GM19238 (cell line): ENCODE measurements around the gene MICB.
"Not testable (repeated sequence)": the region's sequence is repeated elsewhere in the genome, so short reads cannot be mapped to it uniquely, and the experiment has no call there.

Source experiments
- DNase-seq: peaks from one replicate; pipeline ENCODE4 v3.0.0; 2011; ENCODE audit warnings: low spot score; ENCODE audit not compliant: insufficient read length

MICB gene

DNA sequence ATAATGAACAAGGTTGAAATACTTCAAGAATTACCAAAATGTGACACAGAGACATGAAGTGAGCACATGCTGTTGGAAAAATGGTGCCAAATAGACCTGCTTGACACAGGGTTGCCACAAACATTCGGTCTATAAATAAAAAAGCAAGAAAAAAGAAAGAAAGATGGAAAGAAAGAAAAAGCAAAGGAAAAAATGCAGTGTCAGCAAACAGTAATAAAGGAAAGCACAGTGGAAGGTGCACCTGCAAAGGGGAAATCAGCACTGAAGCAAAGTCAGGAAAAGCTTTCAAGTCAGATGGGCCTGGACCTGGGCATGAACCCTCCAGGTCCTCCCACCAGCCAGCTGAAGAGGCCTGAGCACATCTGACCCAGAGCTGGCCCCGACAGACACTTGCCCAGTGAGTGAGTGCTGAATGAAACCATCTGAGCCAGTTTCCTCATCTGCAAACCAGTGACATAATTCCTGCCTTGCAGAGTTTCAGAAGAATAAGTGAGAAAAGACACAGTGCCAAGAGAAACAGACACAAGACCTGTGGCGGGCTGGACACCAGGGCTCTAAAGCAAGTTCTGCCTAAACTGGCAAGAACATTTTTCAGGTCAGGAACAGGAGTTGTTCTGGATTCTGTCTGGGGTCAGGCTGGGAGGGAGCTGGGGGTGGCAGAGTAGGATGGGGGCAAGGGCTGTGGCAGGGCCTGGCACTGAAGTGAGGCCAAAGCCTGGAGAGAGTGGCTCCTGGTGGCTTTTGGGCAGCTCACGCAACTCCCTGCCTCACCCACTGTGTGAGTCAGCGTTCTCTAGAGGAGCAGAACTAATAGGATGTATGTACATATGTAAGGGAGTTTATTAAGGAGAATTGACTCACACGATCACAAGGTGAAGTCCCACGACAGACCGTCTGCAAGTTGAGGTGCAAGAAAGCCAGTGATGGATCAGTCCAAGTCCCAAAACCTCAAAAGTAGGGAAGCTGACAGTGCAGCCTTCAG, 23.9 kb upstream of the MICB start:
- no peak for DNase-seq

DNA sequence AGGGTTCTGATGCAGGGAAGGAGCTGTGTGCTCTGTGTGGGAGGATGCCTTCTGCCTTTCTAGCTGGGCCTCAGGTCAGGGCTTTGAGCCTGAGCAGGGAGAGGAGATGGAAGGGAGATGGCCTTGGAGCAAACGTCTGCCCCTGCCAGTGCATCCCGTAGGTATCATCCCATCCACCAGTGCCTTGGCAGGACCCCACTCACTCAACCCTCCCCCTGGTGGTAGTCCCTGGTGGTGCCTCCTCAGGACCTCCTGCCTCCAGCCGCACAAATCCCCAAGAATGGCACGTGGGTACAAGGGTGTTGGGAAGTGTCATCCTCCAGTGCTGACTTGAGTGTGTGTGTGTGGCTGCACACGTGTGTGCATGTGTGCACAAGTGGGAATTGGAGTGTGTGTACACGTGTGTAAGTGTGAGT, 23.1 kb upstream of the MICB start:
- DNase-seq: no peak

DNA sequence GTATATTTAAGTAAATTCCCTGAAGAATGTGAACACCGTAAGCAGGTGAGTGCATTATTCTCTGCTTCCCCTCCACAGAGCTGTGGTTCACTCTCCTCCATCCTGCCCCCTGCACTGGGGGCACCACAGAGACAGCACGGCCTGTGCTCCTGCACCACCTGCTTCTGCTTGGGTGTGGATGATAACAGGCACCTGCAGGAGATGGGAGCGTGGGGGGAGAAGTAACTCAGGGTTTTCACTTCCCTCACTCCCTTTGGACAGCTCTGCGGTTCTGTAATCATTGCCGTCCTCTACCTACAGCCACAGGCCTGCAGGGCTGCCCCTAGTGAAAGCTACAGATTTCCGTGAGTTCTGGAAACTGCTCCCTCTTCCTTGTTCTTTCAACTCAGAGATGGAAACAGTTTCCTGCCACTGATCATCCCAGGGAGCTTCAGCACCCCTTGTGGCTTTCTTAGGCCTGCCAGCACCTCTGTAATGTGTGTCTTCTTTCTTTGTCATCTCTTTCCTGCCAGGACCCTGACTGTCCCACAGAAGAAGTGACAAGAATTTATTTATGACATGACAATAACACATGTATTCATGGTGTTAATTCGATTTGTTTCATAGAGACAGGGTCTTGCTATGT, 21.3 kb upstream of the MICB start:
- no peak for DNase-seq

DNA sequence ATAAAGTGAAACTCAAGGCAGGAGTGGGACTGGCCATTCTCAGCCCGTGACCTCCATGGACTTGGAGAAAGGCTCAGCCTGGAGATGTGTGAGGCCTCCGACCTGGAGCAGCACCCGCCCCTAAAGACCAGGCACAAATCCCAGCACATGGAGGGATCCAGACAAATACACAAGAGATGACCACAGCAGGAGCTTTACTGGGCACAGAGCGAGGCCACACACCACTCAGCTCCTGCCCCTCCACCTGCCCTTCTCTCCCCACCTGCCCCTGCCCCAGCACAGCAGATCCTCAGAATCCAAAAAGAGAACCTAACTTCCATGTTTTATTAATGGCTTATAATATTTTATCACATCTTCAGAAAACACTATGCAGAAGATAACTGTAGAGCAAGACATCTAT, 20.4 kb upstream of the MICB start:
- no peak for DNase-seq

DNA sequence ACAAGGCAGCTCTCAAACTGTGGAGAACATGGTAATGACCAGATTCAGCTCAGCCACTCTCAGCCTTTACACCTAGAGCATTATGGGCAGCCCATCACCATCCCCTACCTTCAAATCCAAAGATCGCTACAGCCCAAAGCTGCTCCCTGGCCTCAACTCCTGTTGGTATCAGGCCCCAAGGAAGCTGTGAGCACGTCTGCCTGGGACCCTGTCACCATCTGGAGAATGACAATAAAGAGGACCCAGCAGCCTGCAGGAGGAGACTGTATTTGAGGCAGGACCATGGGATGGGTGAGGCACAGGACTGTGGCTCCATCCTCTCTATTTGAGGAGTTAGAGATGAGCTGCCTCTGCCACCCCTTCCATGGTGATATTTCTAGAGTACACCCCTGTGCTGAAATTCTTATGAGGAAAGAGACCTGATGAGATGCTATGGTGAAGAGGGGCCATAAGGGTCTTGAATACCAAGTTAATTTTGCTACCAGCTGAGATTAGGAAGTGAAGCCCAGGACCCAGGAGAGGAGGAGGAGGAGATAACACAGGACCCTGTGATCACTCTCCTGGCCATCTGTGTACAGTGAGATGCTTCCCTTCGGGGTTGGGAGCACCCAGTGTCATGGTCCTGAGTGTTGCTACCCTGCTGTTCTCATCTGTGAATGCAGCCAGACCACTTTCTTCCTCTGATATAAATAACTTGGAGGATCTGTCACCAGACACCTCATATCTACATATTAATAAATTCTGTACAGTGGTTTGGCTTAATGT, 19.6 kb upstream of the MICB start:
- DNase-seq: no peak

DNA sequence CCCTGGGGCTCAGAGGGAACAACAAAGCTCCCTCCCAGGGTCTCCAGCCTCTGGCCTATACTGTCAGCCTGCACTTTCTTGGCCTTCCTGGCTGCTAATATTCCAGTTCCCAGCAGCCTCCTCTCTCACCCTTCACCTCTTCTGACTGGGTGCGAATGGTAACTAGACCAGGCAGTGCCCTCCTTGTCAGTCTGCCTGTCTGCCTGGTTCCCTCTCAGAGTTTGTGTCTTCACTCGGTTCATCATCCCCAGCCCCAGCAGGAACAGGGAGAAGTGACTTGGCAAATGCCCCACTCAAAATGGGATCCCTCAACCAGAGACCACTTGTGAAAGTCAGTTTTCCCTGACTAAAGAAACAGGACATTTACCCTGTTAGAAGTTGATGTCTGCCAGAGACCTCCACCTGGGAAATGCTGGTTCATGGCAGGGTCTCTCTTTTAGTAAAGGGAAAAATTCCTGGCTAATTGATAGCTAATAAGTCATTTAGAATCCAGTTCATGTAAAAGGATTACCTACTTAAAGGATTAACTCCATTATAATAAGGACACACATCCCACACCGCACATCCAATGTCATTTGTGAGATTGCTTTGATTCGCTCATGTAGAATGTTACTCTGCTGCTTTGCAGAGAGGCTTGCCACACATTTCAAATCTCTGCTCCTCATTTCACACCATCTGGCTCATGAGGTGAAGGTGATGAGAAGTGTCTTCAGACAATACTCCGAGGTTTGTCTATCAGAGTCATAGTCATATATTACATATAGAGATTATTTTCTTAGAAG, 18.6 kb upstream of the MICB start:
- DNase-seq: no peak

DNA sequence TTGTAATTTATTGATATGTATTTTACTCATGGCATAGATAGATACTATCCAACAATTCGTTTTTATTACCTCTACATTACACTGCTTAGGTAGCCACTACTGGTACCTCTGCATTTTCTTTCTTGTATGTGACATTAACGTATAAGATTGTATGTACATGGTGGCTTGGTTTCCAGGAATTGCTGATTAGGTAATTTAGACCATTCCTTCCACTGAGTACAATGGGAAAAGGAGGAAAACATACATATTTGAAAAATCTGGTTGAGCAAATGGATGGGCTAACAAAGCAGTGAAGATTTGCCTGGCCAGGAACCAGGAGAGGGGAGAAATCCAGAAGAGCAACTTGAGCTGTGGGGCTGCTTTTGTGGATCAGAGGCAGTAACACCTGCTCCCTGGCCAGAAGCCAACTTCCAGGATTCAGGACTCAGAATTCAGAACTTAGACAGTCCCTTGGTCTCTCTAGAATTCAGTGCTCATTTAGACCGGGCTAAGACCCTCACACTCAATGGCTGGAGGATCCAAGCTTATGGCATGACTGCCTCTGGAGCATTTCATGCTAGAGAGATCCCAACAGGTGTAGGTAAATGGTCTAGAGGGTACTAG, 17.9 kb upstream of the MICB start:
- no peak for DNase-seq

DNA sequence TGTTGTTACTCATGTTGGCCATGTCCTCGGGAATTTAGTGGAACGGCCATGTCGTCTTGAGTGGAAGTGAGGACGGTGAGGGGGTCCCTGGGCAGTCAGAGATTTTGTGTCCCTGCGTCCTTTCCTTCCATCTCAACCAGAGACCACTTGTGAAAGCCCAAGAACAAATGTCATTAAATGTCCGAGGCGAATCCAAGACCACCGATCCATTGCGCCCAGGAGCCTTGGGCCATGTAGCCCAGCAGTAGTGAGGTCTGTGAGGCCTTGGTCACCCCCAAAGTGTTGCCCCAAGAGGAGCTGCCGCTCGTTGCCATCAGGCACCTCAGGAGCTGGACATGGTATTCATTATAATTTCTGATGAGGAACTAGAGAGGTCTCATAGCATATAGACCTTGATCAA, 17.4 kb upstream of the MICB start:
- no peak for DNase-seq

DNA sequence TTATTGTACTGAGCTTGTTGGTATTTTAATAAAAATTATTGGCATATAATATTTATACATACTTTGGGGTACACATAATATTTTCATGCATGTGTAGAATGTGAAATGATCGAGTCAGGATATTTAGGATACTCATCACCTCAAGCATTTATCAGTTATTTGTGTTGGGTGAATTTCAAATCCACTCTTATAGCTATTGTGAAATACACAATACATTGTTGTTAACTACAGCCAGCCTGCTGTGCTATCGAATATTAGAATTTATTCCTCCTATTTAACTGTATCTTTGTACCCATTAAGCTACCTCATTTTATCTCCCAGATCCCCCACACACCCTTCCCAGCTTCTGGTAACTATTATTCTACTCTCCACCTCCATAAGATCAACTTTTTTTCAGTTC, 14.6 kb upstream of the MICB start:
- no peak for DNase-seq

DNA sequence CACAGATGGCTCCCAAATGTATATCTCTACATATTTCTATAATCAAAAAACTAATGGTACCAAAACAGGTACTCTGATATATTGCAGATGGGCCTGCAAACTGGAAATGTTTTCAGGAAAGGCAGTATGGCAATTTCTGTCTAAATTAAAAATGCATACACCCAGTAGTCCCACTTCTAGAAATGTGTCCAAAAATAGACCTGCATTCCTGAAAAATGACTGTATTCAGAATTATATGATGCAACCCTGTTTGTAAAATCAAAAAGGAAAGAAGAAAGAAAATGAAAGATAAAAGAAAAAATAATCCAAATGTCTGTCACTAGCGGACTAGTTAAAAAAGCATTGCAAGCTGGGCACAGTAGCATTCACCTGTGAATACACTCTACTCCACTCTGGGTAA, 12.9 kb upstream of the MICB start:
- no peak for DNase-seq

DNA sequence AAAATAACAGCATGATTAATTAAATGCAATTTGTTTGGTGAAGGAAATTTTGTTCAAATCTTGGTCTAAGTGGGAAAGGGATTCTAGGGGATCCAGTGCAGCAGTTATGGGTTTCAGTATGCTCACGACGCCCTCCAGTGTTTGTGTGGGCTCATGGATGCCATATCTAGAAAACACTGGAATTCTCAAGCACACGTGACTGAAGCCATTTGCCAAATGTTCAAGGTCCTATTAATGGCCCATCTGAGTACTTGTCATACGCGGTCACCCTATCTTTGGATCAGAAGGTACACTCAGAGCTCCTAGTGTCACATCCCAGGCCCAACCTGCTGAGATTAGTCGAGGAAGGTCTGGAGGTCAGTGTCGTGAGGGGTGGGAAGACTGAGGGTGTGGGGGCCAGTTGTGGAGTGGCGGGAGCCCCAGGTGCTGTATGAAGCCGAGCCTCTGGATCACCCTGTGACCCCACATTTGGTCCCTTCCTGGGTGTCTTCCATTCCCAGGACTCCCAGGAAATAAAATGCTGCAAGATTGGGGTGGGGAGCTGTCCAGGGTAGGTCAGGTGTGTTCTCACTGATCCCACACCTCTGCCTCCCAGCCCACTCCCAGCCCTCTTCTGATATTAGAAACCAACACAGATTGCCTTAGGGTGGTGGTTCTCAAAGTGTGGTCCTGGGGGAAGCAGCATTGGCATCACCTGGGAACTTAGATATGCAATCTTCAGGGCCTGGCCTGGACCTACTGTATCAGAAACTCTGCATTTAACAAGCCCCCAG, 11.7 kb upstream of the MICB start:
- not testable (repeated sequence) for DNase-seq

DNA sequence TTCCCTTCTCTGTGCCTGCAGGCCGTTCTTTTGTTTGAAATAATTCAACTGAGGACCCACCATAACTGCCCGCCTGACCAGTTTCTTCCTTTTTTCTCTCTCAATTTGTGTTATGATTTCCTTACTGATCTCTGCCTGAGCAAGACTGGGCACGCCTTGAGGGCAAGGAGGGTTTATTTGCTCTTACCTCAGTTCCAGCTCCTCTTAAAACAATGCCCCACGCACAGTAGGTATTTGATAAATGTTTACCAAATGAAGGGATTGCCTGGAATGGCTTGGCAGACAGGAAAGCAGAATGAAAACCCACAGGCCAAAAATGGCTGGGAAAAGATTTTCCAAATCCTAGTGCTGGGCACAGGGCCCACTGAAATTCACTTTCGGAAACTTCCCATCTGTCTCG, 10.3 kb upstream of the MICB start:
- DNase-seq: not testable (repeated sequence)

DNA sequence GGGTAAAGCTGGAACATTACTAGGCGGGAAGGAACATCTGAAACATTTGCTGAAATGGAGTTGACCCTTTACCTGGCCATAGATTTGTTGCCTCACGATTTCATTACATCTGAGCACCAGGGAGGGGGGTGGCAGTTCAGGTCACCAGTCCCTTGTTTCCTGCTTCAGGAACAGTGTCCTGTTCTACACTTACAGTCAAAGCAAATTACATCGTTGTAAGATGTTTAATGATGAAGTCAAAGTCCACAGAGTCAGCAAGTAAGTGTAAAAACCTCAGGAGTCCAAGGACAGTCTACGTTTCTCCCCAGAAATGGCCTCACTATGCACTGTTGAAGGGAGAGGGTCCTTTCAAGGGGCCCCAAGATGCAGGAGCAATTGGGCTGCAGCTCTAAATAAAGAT, 8.9 kb upstream of the MICB start:
- DNase-seq: no peak

DNA sequence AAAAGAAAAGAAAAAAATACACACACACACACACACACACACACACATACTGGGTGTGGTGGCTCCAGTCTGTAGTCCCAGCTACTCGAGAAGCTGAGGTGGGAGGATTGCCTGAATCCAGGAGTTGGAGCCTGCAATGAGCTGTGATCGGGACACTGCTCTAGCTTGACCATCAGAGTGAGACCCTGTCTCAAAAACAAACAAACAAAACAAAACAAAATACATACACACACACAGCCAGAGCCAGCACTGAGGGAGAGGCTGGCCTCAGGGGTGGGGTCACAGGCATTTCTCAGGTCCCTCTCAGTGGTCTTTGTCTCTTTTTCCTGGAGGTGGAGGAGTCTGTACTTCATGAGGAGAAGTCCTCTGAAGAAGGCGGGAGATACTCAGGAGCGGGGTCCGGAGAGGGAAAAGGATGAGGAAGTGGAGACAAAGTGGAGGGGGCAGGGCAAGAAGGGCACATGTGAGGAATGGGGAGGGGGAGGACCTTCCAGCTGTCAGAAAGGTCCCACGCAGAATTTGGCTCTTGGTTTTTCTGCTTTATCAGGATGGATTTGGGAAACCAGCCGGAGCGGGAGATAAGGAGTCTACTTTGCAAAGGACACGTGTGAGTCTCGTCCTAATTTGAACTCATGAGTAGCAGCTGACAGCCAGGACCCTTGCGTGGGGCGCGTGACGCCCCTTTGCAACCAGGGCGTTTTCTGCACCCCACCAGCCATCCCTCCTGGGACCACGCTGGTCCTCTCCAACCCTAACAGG, 7.7 kb upstream of the MICB start:
- no peak for DNase-seq

DNA sequence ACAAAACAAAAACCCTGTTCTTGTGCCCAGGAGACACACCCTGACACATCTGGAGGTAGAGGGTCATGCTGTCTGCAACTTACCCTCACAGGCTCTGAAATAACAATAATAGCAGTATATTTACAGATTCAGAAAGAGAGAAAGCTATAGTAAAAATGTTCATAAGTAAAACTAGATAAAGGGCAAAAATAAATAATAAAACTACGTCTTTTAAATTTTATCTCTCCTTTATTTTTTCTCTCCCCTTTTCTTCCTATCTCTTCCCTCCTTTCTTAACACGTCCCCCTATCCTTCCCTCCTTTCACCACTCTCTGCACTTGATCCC, 4.4 kb upstream of the MICB start:
- not testable (repeated sequence) for DNase-seq

DNA sequence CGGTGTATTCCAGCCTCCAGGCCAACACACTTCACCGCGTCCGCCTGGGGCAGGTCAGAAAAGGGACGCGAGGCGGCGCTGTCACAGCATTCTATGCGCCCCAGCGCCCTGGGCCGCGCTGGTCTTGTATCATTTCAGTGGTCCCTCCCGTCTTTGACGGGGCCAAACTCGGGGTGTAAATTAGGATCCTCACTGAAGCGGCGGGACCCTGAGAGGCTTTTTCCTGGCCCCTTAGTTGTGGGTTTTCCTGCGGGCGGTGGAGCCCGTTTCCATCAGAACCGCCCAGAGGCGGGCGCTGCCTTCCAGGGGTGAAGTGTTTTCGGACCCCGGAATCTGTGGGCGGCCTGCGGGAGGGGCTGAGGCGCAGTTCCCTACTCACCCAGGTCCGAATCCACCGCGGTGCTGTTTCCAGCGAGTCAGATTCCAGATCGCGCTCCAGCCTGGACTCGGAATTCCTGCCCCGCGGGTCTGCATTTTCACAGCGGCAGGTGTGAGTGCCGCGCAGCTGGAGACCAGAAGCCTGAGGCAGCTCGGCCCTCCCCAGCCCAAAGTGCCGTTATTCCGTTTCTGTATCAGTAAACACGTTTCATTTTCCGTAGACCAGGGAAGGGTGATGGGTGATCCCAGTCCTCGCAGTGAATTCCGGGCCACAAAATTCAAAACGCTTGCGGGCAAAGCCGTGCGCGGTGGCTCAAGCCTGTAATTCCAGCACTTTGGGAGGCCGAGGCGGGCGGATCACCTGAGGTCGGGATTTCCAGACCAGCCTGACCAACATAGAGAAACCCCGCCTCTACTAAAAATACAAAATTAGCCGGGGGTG, 3.9 kb upstream of the MICB start:
- peak; percentile 50 for DNase-seq

DNA sequence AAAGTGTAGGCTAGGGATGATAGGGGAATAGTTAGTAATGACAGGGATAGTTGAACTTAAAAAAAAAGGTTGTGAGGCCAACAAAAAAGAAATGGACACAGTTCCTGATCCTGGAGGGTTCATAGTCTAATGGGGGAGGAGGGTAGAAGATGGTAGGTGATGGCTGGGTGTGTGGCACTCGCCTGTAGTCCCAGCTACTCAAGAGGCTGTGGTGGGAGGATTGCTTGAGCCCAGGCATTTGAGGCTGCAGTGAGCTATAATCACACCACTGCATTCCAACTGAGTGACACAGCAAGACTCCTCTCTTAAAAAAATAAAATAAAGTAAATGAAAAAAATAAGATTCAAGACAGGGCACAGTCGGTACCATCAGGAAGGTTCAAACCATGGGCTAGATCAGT, 2.4 kb upstream of the MICB start:
- DNase-seq: no peak

DNA sequence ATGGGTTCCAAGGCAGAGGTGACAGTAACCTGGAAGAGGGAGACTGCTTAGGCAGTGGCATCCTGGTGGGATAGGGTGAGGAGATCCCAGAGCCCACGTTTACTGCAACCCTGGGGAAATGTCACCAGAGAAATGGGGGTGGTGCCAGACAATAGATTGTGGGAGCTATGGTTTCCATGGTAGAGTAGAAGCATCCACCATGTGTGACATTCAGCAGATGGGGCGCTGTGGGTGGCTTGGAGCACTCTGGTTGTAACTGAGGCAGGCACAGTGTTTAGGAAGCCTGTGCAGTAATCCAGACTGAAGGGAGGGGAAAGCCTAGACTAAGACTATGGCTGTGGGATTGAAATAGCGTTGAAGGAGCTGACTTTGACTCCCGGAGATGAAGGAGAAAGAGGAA, 1.1 kb upstream of the MICB start:
- DNase-seq: not testable (repeated sequence)

DNA sequence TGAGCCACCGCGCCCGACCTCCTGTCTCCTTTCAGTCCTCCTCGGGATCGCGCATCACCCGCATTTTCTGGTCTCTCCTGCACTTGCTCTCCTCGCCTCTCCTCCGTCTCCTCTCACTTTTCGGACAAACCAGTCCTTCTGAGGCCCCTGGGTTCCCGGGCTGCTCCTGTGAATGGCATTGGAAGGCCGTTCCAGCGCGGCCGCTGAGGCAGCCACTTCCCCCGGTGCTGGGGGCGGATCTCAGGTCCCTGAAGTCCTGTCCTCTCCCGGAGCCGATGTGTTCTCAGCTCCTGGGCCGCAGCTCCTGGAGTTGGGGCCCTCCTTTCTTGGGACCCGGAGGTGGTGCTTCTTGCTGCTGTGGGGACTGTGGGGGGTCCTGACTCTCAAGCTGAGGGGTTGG, 803 bp downstream of the MICB start:
- DNase-seq: no peak
